Measurements from ENCODE around the gene SPATA46.

DNA sequence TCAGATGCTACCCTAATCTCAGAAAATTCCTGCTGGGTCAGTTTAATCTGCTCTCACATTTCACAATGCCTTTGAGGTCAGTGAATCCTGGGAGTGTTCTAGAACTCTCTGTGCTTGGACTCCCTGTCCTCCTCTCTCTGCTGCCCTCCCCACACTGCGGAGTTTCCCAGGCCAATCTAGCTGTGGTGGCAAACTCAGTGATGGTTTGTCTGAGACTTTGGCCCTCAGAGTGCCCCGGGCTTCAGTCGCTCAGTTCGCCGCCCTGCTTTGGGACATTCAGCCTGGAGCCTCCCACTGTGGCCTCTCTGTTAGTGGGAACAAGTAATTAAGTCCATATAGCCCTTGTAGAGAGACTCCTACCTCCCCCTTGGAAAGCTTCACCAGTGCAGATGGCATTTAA lies 12.0 kb upstream of the SPATA46 start:
- TF ChIP-seq POLR2AphosphoS5 (IDR thresholded peaks at IDR 0.05) (no peak), POLR2A (IDR thresholded peaks at IDR 0.05) (no peak)
- TF ChIP-seq, protein P1, sequence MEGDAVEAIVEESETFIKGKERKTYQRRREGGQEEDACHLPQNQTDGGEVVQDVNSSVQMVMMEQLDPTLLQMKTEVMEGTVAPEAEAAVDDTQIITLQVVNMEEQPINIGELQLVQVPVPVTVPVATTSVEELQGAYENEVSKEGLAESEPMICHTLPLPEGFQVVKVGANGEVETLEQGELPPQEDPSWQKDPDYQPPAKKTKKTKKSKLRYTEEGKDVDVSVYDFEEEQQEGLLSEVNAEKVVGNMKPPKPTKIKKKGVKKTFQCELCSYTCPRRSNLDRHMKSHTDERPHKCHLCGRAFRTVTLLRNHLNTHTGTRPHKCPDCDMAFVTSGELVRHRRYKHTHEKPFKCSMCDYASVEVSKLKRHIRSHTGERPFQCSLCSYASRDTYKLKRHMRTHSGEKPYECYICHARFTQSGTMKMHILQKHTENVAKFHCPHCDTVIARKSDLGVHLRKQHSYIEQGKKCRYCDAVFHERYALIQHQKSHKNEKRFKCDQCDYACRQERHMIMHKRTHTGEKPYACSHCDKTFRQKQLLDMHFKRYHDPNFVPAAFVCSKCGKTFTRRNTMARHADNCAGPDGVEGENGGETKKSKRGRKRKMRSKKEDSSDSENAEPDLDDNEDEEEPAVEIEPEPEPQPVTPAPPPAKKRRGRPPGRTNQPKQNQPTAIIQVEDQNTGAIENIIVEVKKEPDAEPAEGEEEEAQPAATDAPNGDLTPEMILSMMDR (IDR thresholded peaks at IDR 0.05): no peak

Data from breast epithelium (tissue), 3 donors.